Adipose tissue (tissue), 3 donors: ENCODE results near the gene YIPF2. TPM values are rescaled to one million over a fixed set of nuclear protein-coding genes. Genes with fewer than 3 reads are reported as not detected.
A peak's percentile ranks its signal among the peaks of the same experiment; 100 is the strongest.
"Not testable (repeated sequence)": the region's sequence is repeated elsewhere in the genome, so short reads cannot be mapped to it uniquely, and the experiment has no call there.

Experiments used
- H3K27ac ChIP-seq: one replicate; pipeline ENCODE4 v1.5.1; 2013; ENCODE audit warnings: low read depth, low read length
- WGBS, 3 donors: extraction: QIAGEN DNeasy Blood & Tissue Kit; methylation state at CpG; one replicate each; pipeline ENCODE4 v1.1.7; 2013; 5-methylcytosine and 5-hydroxymethylcytosine counted together
- polyA plus RNA-seq, 3 donors: library from polyadenylated mRNA; stranded (reverse); fragments of 200-250 nt; gene quantifications; one replicate each; pipeline ENCODE4 v1.2.3, GENCODE V29; 2013
- donor health status: healthy with polysubstance abuse.
- donor health status: Bipolar disorder and iron deficiency.
- donor health status: healthy.

Gene YIPF2
- 10 to 100 TPM; 33.6 to 49.9 (median 39.6) TPM for polyA plus RNA-seq

- H3K27ac ChIP-seq = no peak within 1 kb of the TSS
- 0 to 1% (median 1%) methylated on average over 52 to 96 of the region's 96 CpGs for WGBS, 3 donors
These were observed at the start of gene YIPF2, which contains the start of gene TIMM29 for GRCh38 chr19:10928563-10929401. TSS of gene YIPF2 (minus strand) at chr19:10928639. CDS start at chr19:10928410, 229 bp downstream. TSS of gene TIMM29 (plus strand) at chr19:10928811. CDS start at chr19:10928823, 12 bp downstream.

GRCh38 chr19:10977742-10978092 is 49.3 kb upstream of the YIPF2 start:
- WGBS, 3 donors = 77 to 85% (median 78%) methylated on average over 5 of the region's 5 CpGs
- no peak overlapping the region for H3K27ac ChIP-seq

GRCh38 chr19:10976131-10976892 is 47.9 kb upstream of the YIPF2 start:
- 65 to 69% (median 67%) methylated on average over 19 of the region's 19 CpGs for WGBS, 3 donors
- no peak overlapping the region for H3K27ac ChIP-seq

- H3K27ac ChIP-seq = no peak overlapping the region
- 55 to 57% (median 56%) methylated on average over 19 of the region's 19 CpGs for WGBS, 3 donors
These were observed 47.1 kb upstream of the YIPF2 start for GRCh38 chr19:10975374-10976130.

GRCh38 chr19:10971107-10971726 is 42.8 kb upstream of the YIPF2 start:
- H3K27ac ChIP-seq = no peak overlapping the region
- 81 to 92% (median 89%) methylated on average over 8 of the region's 8 CpGs for WGBS, 3 donors

- H3K27ac ChIP-seq = no peak overlapping the region
- 61 to 70% (median 70%) methylated on average over 10 of the region's 10 CpGs for WGBS, 3 donors
These were observed 40.2 kb upstream of the YIPF2 start for GRCh38 chr19:10968527-10969135.

GRCh38 chr19:10966809-10967208 is 38.4 kb upstream of the YIPF2 start:
- no peak overlapping the region for H3K27ac ChIP-seq
- 38 to 91% (median 90%) methylated on average over 8 of the region's 8 CpGs for WGBS, 3 donors

GRCh38 chr19:10965398-10965797 is 37.0 kb upstream of the YIPF2 start:
- no peak overlapping the region for H3K27ac ChIP-seq
- WGBS, 3 donors = 80 to 89% (median 83%) methylated on average over 6 of the region's 6 CpGs

GRCh38 chr19:10964903-10965302 is 36.5 kb upstream of the YIPF2 start:
- H3K27ac ChIP-seq = no peak overlapping the region
- WGBS, 3 donors = 92 to 100% (median 95%) methylated on average over 4 of the region's 4 CpGs

GRCh38 chr19:10963865-10964264 is 35.4 kb upstream of the YIPF2 start:
- whole genome bisulfite sequencing, 3 donors = 80 to 83% (median 83%) methylated on average over 4 of the region's 4 CpGs
- no peak overlapping the region for H3K27ac ChIP-seq

GRCh38 chr19:10962863-10963262 is 34.4 kb upstream of the YIPF2 start:
- 85 to 89% (median 89%) methylated on average over 10 of the region's 10 CpGs for WGBS, 3 donors
- H3K27ac ChIP-seq = no peak overlapping the region

GRCh38 chr19:10961073-10961860 is 32.8 kb upstream of the YIPF2 start:
- 0 to 2% (median 1%) methylated on average over 76 to 92 of the region's 92 CpGs for WGBS, 3 donors
- peak overlapping the region; percentile 19 for H3K27ac ChIP-seq

- WGBS, 3 donors = 0% methylated on average over 66 to 97 of the region's 100 CpGs
- H3K27ac ChIP-seq = peak within 1 kb of the TSS; percentile 19
These were observed 32.1 kb upstream of the YIPF2 start, which contains the start of gene SMARCA4 for GRCh38 chr19:10960314-10961072. TSS of gene SMARCA4 (plus strand) at chr19:10961030. CDS start at chr19:10984152, 23,122 bp downstream.

- WGBS, 3 donors = 95 to 96% (median 96%) methylated on average over 19 of the region's 19 CpGs
- not testable (repeated sequence) for H3K27ac ChIP-seq
These were observed 31.0 kb upstream of the YIPF2 start for GRCh38 chr19:10959277-10959968.

- WGBS, 3 donors = 76 to 93% (median 91%) methylated on average over 6 of the region's 6 CpGs
- H3K27ac ChIP-seq = no peak overlapping the region
These were observed 24.4 kb upstream of the YIPF2 start for GRCh38 chr19:10952809-10953208.
